Fibroblast of peridontal ligament (primary cell): Measurements from ENCODE around the gene TDG.
"Not testable (repeated sequence)": the region's sequence is repeated elsewhere in the genome, so short reads cannot be mapped to it uniquely, and the experiment has no call there.

Source experiments
- DNase-seq: peaks from one replicate; pipeline ENCODE4 v3.0.0-alpha.2; 2010; ENCODE audit errors: extremely low read depth

TDG gene

GRCh38 chr12:103960616-103961227, 5.0 kb upstream of the TDG start:
- DNase-seq: no peak

GRCh38 chr12:103962493-103962892, 3.2 kb upstream of the TDG start:
- DNase-seq: no peak

- peak; percentile 14 for DNase-seq
Observed at GRCh38 chr12:103964805-103965204, 867 bp upstream of the TDG start.

GRCh38 chr12:103965255-103965589, 450 bp upstream of the TDG start:
- peak; percentile 16 for DNase-seq

GRCh38 chr12:103966736-103967135, 1.1 kb downstream of the TDG start:
- DNase-seq: peak; percentile 39

- peak; percentile 17 for DNase-seq
Observed at GRCh38 chr12:103969391-103969790, 3.7 kb downstream of the TDG start.

GRCh38 chr12:103973909-103974308, 8.2 kb downstream of the TDG start:
- no peak for DNase-seq

- no peak for DNase-seq
Observed at GRCh38 chr12:103975368-103975767, 9.7 kb downstream of the TDG start.

GRCh38 chr12:103978384-103978982, 12.8 kb downstream of the TDG start:
- DNase-seq: no peak

- peak; percentile 88 for DNase-seq
Observed at GRCh38 chr12:103986829-103987228, 21.2 kb downstream of the TDG start.

- no peak for DNase-seq
Observed at GRCh38 chr12:103994235-103994634, 28.6 kb downstream of the TDG start.

GRCh38 chr12:103996595-103996994, 30.9 kb downstream of the TDG start:
- DNase-seq: no peak

- DNase-seq: no peak
Observed at GRCh38 chr12:103997286-103997900, 31.7 kb downstream of the TDG start.

- no peak for DNase-seq
Observed at GRCh38 chr12:103998976-103999375, 33.3 kb downstream of the TDG start.

GRCh38 chr12:104000807-104001434, 35.2 kb downstream of the TDG start:
- DNase-seq: peak; percentile 37

GRCh38 chr12:104002686-104003085, 37.0 kb downstream of the TDG start:
- no peak for DNase-seq

- peak; percentile 50 for DNase-seq
Observed at GRCh38 chr12:104003596-104003995, 37.9 kb downstream of the TDG start.

- DNase-seq: peak; percentile 79
Observed at GRCh38 chr12:104006929-104007328, 41.3 kb downstream of the TDG start.

GRCh38 chr12:104010121-104010520, 44.4 kb downstream of the TDG start:
- no peak for DNase-seq

- DNase-seq: no peak
Observed at GRCh38 chr12:104010606-104011169, 45.0 kb downstream of the TDG start.

- DNase-seq: peak; percentile 94
Observed at GRCh38 chr12:104011253-104011652, 45.6 kb downstream of the TDG start.

GRCh38 chr12:104012331-104012730, 46.7 kb downstream of the TDG start:
- DNase-seq: no peak

GRCh38 chr12:104021862-104022261, 56.2 kb downstream of the TDG start:
- not testable (repeated sequence) for DNase-seq
